Liver (tissue), 9 donors: ENCODE results near the gene FEM1B. TPM values are rescaled to one million over a fixed set of nuclear protein-coding genes. Genes with fewer than 3 reads are reported as not detected.

Experiments
- DNase-seq: peaks from one replicate; pipeline ENCODE4 v3.0.0-alpha.2; 2017; ENCODE audit warnings: low spot score
- H3K27ac ChIP-seq, 2 donors: one replicate each; pipeline ENCODE4 v1.7.0; 2013; ENCODE audit warnings: inconsistent platforms in 2 of 2, low read length in 2 of 2, control low read depth in 1 of 2, low read depth in 1 of 2, mild to moderate bottlenecking in 1 of 2
- H3K27me3 ChIP-seq, 4 donors: one replicate each; pipeline versions ENCODE4 v1.6.1 to v1.7.0; 2013; ENCODE audit warnings: low read length in 3 of 4, inconsistent platforms in 1 of 4, mild to moderate bottlenecking in 1 of 4, moderate library complexity in 1 of 4; ENCODE audit not compliant: control insufficient read depth in 4 of 4, insufficient read depth in 4 of 4
- H3K36me3 ChIP-seq, 4 donors: one replicate each; pipeline versions ENCODE4 v1.6.1 to v1.7.0; 2013; ENCODE audit warnings: low read length in 3 of 4, mild to moderate bottlenecking in 3 of 4, low read depth in 1 of 4, moderate library complexity in 1 of 4; ENCODE audit not compliant: control insufficient read depth in 4 of 4, insufficient read depth in 3 of 4
- H3K4me1 ChIP-seq, 4 donors: one replicate each; pipeline versions ENCODE4 v1.6.1 to v1.7.0; 2013; ENCODE audit warnings: low read length in 3 of 4, mild to moderate bottlenecking in 3 of 4, moderate library complexity in 1 of 4; ENCODE audit not compliant: control insufficient read depth in 4 of 4, insufficient read depth in 4 of 4
- H3K4me3 ChIP-seq, 3 donors: one replicate each; pipeline versions ENCODE4 v1.6.1 to v1.7.0; 2013; ENCODE audit warnings: low read length in 3 of 3, control low read depth in 1 of 3, low read depth in 1 of 3, mild to moderate bottlenecking in 1 of 3
- H3K9ac ChIP-seq, 2 donors: one replicate each; pipeline ENCODE4 v1.7.0; 2013; ENCODE audit warnings: low read length in 2 of 2, mild to moderate bottlenecking in 2 of 2, moderate library complexity in 2 of 2, control low read depth in 1 of 2, low read depth in 1 of 2
- H3K9me3 ChIP-seq, 4 donors: one replicate each; pipeline versions ENCODE4 v1.6.1 to v1.7.0; 2013; ENCODE audit warnings: low read length in 3 of 4; ENCODE audit not compliant: control insufficient read depth in 4 of 4
- ATF3 ChIP-seq: IDR thresholded peaks from 2 replicates; pipeline ENCODE4 v1.6.1; 2016; ENCODE audit warnings: antibody characterized with exemption
- EGR1 ChIP-seq, 2 donors: IDR thresholded peaks; 2 replicates each; pipeline ENCODE4 v1.6.1; 2016 to 2018; ENCODE audit warnings: antibody characterized with exemption in 2 of 2, low read depth in 2 of 2
- FOXA1 ChIP-seq: IDR thresholded peaks from 2 replicates; pipeline ENCODE4 v1.6.1; 2016; ENCODE audit warnings: antibody characterized with exemption
- FOXA2 ChIP-seq: IDR thresholded peaks from 2 replicates; pipeline ENCODE4 v1.6.1; 2016; ENCODE audit warnings: antibody characterized with exemption
- GABPA ChIP-seq, 2 donors: IDR thresholded peaks in 1 of 2; conservative IDR thresholded peaks in 1 of 2; 2 replicates each; pipeline ENCODE4 v1.6.1; 2016; ENCODE audit warnings: antibody characterized with exemption in 2 of 2, mild to moderate bottlenecking in 1 of 2, moderate library complexity in 1 of 2
- HNF4G ChIP-seq: IDR thresholded peaks from 2 replicates; pipeline ENCODE4 v1.6.1; 2016; ENCODE audit warnings: antibody characterized with exemption
- JUND ChIP-seq, 2 donors: IDR thresholded peaks; 2 replicates each; pipeline ENCODE4 v1.6.1; 2016; ENCODE audit warnings: antibody characterized with exemption in 2 of 2
- NR2F2 ChIP-seq: IDR thresholded peaks from 2 replicates; pipeline ENCODE4 v1.6.1; 2016; ENCODE audit warnings: antibody characterized with exemption
- RAD21 ChIP-seq, 2 donors: IDR thresholded peaks; 2 replicates each; pipeline ENCODE4 v1.6.1; 2016; ENCODE audit warnings: antibody characterized with exemption in 2 of 2, mild to moderate bottlenecking in 2 of 2
- REST ChIP-seq: IDR thresholded peaks from 2 replicates; pipeline ENCODE4 v1.6.1; 2016; ENCODE audit warnings: antibody characterized with exemption, mild to moderate bottlenecking
- RXRA ChIP-seq, 2 donors: IDR thresholded peaks; 2 replicates each; pipeline ENCODE4 v1.6.1; 2017 to 2018; ENCODE audit warnings: antibody characterized with exemption in 2 of 2, mild to moderate bottlenecking in 1 of 2
- SP1 ChIP-seq: IDR thresholded peaks from 2 replicates; pipeline ENCODE4 v1.6.1; 2018; ENCODE audit warnings: antibody characterized with exemption, mild to moderate bottlenecking
- YY1 ChIP-seq: IDR thresholded peaks from 2 replicates; pipeline ENCODE4 v1.6.1; 2016; ENCODE audit warnings: antibody characterized with exemption, mild to moderate bottlenecking
- WGBS: extraction: QIAGEN DNeasy Blood & Tissue Kit; methylation state at CpG from one replicate; pipeline ENCODE4 v1.1.7; 2013; 5-methylcytosine and 5-hydroxymethylcytosine counted together
- polyA plus RNA-seq, 2 donors: library from polyadenylated mRNA; stranded (reverse) in 1 of 2; unstranded in 1 of 2; fragments of 200-250 nt in 1 of 2; fragments of >200 nt in 1 of 2; fragmentation: Nextera tagmentation in 1 of 2; extraction: Ambion mirVana in 1 of 2; gene quantifications; one replicate each; pipeline versions ENCODE4 v1.2.1 to v1.2.3, GENCODE V29; 2013 to 2015
- total RNA-seq, 2 donors: library from RNA; depleted of rRNA; stranded (reverse); fragments of >200 nt; gene quantifications; one replicate each; pipeline ENCODE4 v1.2.3, GENCODE V29; 2014
- TF ChIP-seq, protein P1 (sequence below): IDR thresholded peaks from 2 replicates; pipeline ENCODE4 v1.6.1; 2016; ENCODE audit warnings: antibody characterized with exemption
- TF ChIP-seq, protein P2 (sequence below): IDR thresholded peaks from 2 replicates; pipeline ENCODE4 v1.6.1; 2016; ENCODE audit warnings: antibody characterized with exemption
- TF ChIP-seq, protein P3 (sequence below): fragments of 150-350 bp; IDR thresholded peaks from 2 replicates; pipeline ENCODE4 v1.5.1; 2017; ENCODE audit warnings: improper control_type of control experiment, low read depth, low read length; ENCODE audit not compliant: missing input control
- donor health status: healthy.
- donor health status: healthy.
- donor health status: healthy.
- donor health status: healthy.
- donor health status: healthy.

FEM1B gene
- total and polyA plus RNA-seq, 4 donors: 6.2 to 39.5 (median 17.8) TPM

- peaks cover 0 to 4% (median 2%) of the 10 kb centered on the region in 4 donors for H3K36me3 ChIP-seq
These were observed 2.5 kb downstream of the FEM1B start for GRCh38 chr15:68279779-68280753.

DNA sequence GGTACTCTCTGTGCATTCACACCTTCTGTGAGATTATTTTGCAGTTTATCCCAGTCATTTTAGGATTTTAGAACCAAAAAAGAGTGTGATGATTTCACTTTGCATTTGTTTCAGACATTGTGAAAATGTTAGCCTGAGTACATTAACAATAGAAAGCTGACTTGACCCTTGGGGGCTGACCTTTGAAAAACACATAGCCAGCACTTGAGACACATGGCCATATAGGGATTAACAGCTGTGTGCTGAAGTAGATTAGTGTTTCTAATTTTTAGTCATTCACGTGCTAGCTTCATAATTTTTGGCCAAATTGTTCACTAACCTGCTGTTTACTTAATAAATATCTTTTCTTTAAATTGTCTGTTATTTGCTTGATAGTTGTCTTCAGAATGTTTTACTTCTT, 3.5 kb downstream of the FEM1B start:
- no peak for DNase-seq
- 26% methylated on average over 1 of the region's 1 CpG for WGBS
- peak overlapping the region; percentile 11 to 27 for H3K9ac ChIP-seq
- peaks cover 12 to 59% (median 41%) of the 10 kb centered on the region in 4 donors for H3K4me1 ChIP-seq
- no peaks in the 10 kb centered on the region for H3K27me3 ChIP-seq
- H3K9me3 ChIP-seq: no peaks in the 10 kb centered on the region
- peak overlapping the region in 1 of 3 donors; percentile 89 for H3K4me3 ChIP-seq
- peaks cover 0 to 4% (median 2%) of the 10 kb centered on the region in 4 donors for H3K36me3 ChIP-seq
- H3K27ac ChIP-seq: no peak overlapping the region
- TF ChIP-seq JUND (IDR thresholded peaks at IDR 0.05) (no peak), RAD21 (IDR thresholded peaks at IDR 0.05) (no peak), ATF3 (no peak), EGR1 (IDR thresholded peaks at IDR 0.05; ENCODE audit: low read depth in 2 of 2) (no peak), YY1 (no peak), SP1 (no peak), GABPA (IDR thresholded peaks at IDR 0.05 in 1 of 2, conservative IDR thresholded peaks at IDR 0.05 in 1 of 2) (no peak), FOXA1 (no peak), RXRA (IDR thresholded peaks at IDR 0.05) (no peak), HNF4G (no peak)
- TF ChIP-seq, protein P1, sequence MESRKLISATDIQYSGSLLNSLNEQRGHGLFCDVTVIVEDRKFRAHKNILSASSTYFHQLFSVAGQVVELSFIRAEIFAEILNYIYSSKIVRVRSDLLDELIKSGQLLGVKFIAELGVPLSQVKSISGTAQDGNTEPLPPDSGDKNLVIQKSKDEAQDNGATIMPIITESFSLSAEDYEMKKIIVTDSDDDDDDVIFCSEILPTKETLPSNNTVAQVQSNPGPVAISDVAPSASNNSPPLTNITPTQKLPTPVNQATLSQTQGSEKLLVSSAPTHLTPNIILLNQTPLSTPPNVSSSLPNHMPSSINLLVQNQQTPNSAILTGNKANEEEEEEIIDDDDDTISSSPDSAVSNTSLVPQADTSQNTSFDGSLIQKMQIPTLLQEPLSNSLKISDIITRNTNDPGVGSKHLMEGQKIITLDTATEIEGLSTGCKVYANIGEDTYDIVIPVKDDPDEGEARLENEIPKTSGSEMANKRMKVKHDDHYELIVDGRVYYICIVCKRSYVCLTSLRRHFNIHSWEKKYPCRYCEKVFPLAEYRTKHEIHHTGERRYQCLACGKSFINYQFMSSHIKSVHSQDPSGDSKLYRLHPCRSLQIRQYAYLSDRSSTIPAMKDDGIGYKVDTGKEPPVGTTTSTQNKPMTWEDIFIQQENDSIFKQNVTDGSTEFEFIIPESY: no peak
- TF ChIP-seq, protein P2, sequence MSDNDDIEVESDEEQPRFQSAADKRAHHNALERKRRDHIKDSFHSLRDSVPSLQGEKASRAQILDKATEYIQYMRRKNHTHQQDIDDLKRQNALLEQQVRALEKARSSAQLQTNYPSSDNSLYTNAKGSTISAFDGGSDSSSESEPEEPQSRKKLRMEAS: no peak

More at GRCh38 chr15:68279779-68280753, 2.5 kb downstream of the FEM1B start:
- H3K9me3 ChIP-seq: no peaks in the 10 kb centered on the region
- DNase-seq: no peak
- H3K9ac ChIP-seq: peak overlapping the region; percentile 29 to 55
- 30% methylated on average over 11 of the region's 11 CpGs for WGBS
- H3K4me3 ChIP-seq: peak overlapping the region; percentile 27 to 92 (median 89)
- H3K4me1 ChIP-seq: peaks cover 12 to 59% (median 42%) of the 10 kb centered on the region in 4 donors
- TF ChIP-seq RAD21 (IDR thresholded peaks at IDR 0.05): no peak
- no peak for TF ChIP-seq EGR1 (IDR thresholded peaks at IDR 0.05; ENCODE audit: low read depth in 2 of 2)
- no peak for TF ChIP-seq FOXA1
- TF ChIP-seq FOXA2: no peak
- TF ChIP-seq, protein P3, sequence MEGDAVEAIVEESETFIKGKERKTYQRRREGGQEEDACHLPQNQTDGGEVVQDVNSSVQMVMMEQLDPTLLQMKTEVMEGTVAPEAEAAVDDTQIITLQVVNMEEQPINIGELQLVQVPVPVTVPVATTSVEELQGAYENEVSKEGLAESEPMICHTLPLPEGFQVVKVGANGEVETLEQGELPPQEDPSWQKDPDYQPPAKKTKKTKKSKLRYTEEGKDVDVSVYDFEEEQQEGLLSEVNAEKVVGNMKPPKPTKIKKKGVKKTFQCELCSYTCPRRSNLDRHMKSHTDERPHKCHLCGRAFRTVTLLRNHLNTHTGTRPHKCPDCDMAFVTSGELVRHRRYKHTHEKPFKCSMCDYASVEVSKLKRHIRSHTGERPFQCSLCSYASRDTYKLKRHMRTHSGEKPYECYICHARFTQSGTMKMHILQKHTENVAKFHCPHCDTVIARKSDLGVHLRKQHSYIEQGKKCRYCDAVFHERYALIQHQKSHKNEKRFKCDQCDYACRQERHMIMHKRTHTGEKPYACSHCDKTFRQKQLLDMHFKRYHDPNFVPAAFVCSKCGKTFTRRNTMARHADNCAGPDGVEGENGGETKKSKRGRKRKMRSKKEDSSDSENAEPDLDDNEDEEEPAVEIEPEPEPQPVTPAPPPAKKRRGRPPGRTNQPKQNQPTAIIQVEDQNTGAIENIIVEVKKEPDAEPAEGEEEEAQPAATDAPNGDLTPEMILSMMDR: no peak
- TF ChIP-seq REST: no peak
- TF ChIP-seq ATF3: no peak
- no peak for TF ChIP-seq NR2F2
- TF ChIP-seq GABPA (IDR thresholded peaks at IDR 0.05 in 1 of 2, conservative IDR thresholded peaks at IDR 0.05 in 1 of 2): no peak
- TF ChIP-seq HNF4G: no peak
- no peak for TF ChIP-seq YY1
- peak overlapping the region in 1 of 2 donors; percentile 30 for H3K27ac ChIP-seq
- H3K27me3 ChIP-seq: no peaks in the 10 kb centered on the region
